IMR-90 (cell line): ENCODE results near the gene AP3M1.

ENCODE experiments used
- CEBPB ChIP-seq: IDR thresholded peaks from 2 replicates; pipeline ENCODE4 v1.6.1; 2012; ENCODE audit warnings: low read depth, low read length, improper control_type of control experiment
- CHD1 ChIP-seq: IDR thresholded peaks from 2 replicates; pipeline ENCODE4 v1.6.1; 2012; ENCODE audit warnings: low read depth, low read length, improper control_type of control experiment
- CTCF ChIP-seq: conservative IDR thresholded peaks from 2 replicates; pipeline ENCODE4 v1.5.1; 2012; ENCODE audit warnings: mild to moderate bottlenecking, low read depth, low read length, improper control_type of control experiment
- MXI1 ChIP-seq: IDR thresholded peaks from 2 replicates; pipeline ENCODE4 v1.6.1; 2012; ENCODE audit warnings: low read depth, mild to moderate bottlenecking, low read length, moderate library complexity, borderline replicate concordance
- POLR2A ChIP-seq: IDR thresholded peaks from 2 replicates; pipeline ENCODE4 v1.6.1; 2012; ENCODE audit warnings: mild to moderate bottlenecking, low read depth, low read length
- RAD21 ChIP-seq: IDR thresholded peaks from 2 replicates; pipeline ENCODE4 v1.6.1; 2012; ENCODE audit warnings: low read length, improper control_type of control experiment
- RFX5 ChIP-seq: IDR thresholded peaks from 2 replicates; pipeline ENCODE4 v1.8.0; 2012; ENCODE audit warnings: low read depth, mild to moderate bottlenecking, low read length, moderate library complexity
- SMC3 ChIP-seq: fragments of 150-350 bp; IDR thresholded peaks from 2 replicates; pipeline ENCODE4 v1.6.1; 2016; ENCODE audit warnings: low read depth, mild to moderate bottlenecking, antibody characterized with exemption, low read length, moderate library complexity
- USF2 ChIP-seq: fragments of 150-350 bp; IDR thresholded peaks from 2 replicates; pipeline ENCODE4 v1.6.1; 2017; ENCODE audit warnings: mild to moderate bottlenecking, antibody characterized with exemption, low read length, low read depth

- TF ChIP-seq RFX5 (no peak), CTCF (no peak), CEBPB (no peak), RAD21 (no peak), MXI1 (no peak), POLR2A (no peak), USF2 (no peak), SMC3 (no peak), CHD1 (no peak)
Observed at GRCh38 chr10:74084955-74085354, 65.7 kb downstream of the AP3M1 start.
